Panc1 (cell line): ENCODE data around the gene CALM1.

ENCODE experiments used
- CTCF ChIP-seq: fragments of 450-650 bp; IDR thresholded peaks from 2 replicates; pipeline ENCODE4 v1.5.1; 2017; ENCODE audit warnings: mild to moderate bottlenecking
- POLR2AphosphoS5 ChIP-seq: IDR thresholded peaks from 2 replicates; pipeline ENCODE4 v1.6.1; 2012; ENCODE audit warnings: mild to moderate bottlenecking, low read depth, low read length, moderate library complexity
- REST ChIP-seq, 2 experiments: IDR thresholded peaks; 2 replicates each; pipeline ENCODE4 v1.6.1; 2011 to 2012; ENCODE audit warnings: low read depth in 2 of 2, control low read depth in 1 of 2, low read length in 1 of 2, mild to moderate bottlenecking in 1 of 2, moderate library complexity in 1 of 2; ENCODE audit not compliant: insufficient read depth in 1 of 2
- SIN3A ChIP-seq: IDR thresholded peaks from 2 replicates; pipeline ENCODE4 v1.6.1; 2012; ENCODE audit warnings: low read depth, mild to moderate bottlenecking, low read length, moderate library complexity, borderline replicate concordance; ENCODE audit not compliant: insufficient read depth
- TCF7L2 ChIP-seq: IDR thresholded peaks from 2 replicates; pipeline ENCODE4 v1.6.1; 2011; ENCODE audit warnings: mild to moderate bottlenecking, low read depth, low read length, inconsistent platforms

DNA sequence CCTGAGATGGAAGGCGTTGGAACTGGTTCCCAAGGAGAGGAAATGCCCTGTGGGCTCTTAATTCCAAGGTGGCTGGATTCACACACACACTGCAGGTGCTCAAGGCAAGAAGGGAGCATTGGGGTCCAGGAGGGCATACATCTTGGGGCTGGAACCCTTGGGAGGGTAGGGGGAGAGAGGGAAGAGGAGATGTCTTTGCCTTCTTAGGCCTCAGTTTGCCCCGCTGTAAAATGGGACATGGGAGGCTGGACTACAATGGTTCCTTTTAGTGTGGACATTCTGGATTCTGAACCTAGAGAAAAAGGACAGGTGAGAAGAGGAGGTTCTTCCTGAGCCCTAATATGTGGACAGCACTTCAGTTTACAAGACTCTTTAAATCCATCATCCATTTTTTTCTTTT, 43.8 kb downstream of the CALM1 start:
- TF ChIP-seq TCF7L2: no peak
- no peak for TF ChIP-seq CTCF
- TF ChIP-seq SIN3A: no peak
- no peak for TF ChIP-seq POLR2AphosphoS5
- TF ChIP-seq REST (IDR thresholded peaks at IDR 0.05; ENCODE audit: insufficient read depth in 1 of 2, low read depth in 2 of 2, low read length in 1 of 2): no peak
